ENCODE results near the gene ANTXR2. TPM values are rescaled to one million over a fixed set of nuclear protein-coding genes. Genes with fewer than 3 reads are reported as not detected.

The ANTXR2 gene
- total RNA-seq, 1 experiment from 2014 or later = 31.0 TPM

GRCh38 chr4:79852305-79852730 lies 220.7 kb downstream of the ANTXR2 start:
- no peak overlapping the region for H3K4me3 Mint-ChIP-seq (ENCODE audit: unreplicated experiment)
- intact Hi-C loops (cut with micrococcal nuclease) = no loop called here
- TF ChIP-seq, protein P1, sequence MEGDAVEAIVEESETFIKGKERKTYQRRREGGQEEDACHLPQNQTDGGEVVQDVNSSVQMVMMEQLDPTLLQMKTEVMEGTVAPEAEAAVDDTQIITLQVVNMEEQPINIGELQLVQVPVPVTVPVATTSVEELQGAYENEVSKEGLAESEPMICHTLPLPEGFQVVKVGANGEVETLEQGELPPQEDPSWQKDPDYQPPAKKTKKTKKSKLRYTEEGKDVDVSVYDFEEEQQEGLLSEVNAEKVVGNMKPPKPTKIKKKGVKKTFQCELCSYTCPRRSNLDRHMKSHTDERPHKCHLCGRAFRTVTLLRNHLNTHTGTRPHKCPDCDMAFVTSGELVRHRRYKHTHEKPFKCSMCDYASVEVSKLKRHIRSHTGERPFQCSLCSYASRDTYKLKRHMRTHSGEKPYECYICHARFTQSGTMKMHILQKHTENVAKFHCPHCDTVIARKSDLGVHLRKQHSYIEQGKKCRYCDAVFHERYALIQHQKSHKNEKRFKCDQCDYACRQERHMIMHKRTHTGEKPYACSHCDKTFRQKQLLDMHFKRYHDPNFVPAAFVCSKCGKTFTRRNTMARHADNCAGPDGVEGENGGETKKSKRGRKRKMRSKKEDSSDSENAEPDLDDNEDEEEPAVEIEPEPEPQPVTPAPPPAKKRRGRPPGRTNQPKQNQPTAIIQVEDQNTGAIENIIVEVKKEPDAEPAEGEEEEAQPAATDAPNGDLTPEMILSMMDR (IDR thresholded peaks at IDR 0.05; ENCODE audit: unreplicated experiment) = no peak
- H3K9me3 Mint-ChIP-seq (ENCODE audit: unreplicated experiment) = no peaks in the 10 kb centered on the region
- no TSS peak for BruUV-seq (replicated peaks)
- peak; percentile 50 for DNase-seq (ENCODE audit: unreplicated experiment)
- H3K27me3 Mint-ChIP-seq (ENCODE audit: insufficient read depth, unreplicated experiment) = no peaks in the 10 kb centered on the region
- H3K36me3 Mint-ChIP-seq (ENCODE audit: insufficient read depth, unreplicated experiment) = no peaks in the 10 kb centered on the region
- POLR2A ChIA-PET = no interaction called here
- CTCF ChIA-PET = interaction anchor here (1.0 kb wide), 1 partner anchor 240 kb away, joined by 3 read pairs; no protein-coding TSS in a partner anchor
- H3K27ac Mint-ChIP-seq (ENCODE audit: low read depth, unreplicated experiment) = peak overlapping the region; percentile 88
- H3K4me1 Mint-ChIP-seq (ENCODE audit: insufficient read depth, unreplicated experiment) = peaks cover 12% of the 10 kb centered on the region

- Mint-ChIP-seq H3K4me3 (ENCODE audit: unreplicated experiment) (no peak overlapping the region), H3K27ac (ENCODE audit: low read depth, unreplicated experiment) (peak overlapping the region; percentile 88), H3K27me3 (ENCODE audit: insufficient read depth, unreplicated experiment) (no peaks in the 10 kb centered on the region), H3K4me1 (ENCODE audit: insufficient read depth, unreplicated experiment) (peaks cover 12% of the 10 kb centered on the region), H3K36me3 (ENCODE audit: insufficient read depth, unreplicated experiment) (no peaks in the 10 kb centered on the region), H3K9me3 (ENCODE audit: unreplicated experiment) (no peaks in the 10 kb centered on the region)
- ChIA-PET CTCF (interaction anchor here (1.0 kb wide), 1 partner anchor 239 kb away, joined by 3 read pairs; no protein-coding TSS in a partner anchor), POLR2A (interaction anchor here (0.7 to 1.0 kb wide), 2 partner anchors 9 to 1971 kb away, joined by 3 to 5 read pairs; no protein-coding TSS in a partner anchor)
- BruUV-seq (replicated peaks) = TSS peak; percentile 60
- TF ChIP-seq, protein P1 (IDR thresholded peaks at IDR 0.05; ENCODE audit: unreplicated experiment) = no peak
- DNase-seq (ENCODE audit: unreplicated experiment) = peak; percentile 16
- intact Hi-C loops (cut with micrococcal nuclease) = no loop called here
Measured at GRCh38 chr4:79851625-79852304, 221.3 kb downstream of the ANTXR2 start.

Other genes starting within 250 kb of the ANTXR2 start
- 4.8 and 4.9 TPM in 2 replicates for gene PRDM8, start 124.3 kb upstream of the ANTXR2 start, total RNA-seq (2022)
- not detected in 2 replicates for gene FGF5, start 193.4 kb upstream of the ANTXR2 start, total RNA-seq (2022)